Activated CD4-positive, CD25-positive, alpha-beta regulatory T cell (primary cell): ENCODE data around the gene TNFRSF13B.
"Not testable (repeated sequence)": the region's sequence is repeated elsewhere in the genome, so short reads cannot be mapped to it uniquely, and the experiment has no call there.

Experiments used
- DNase-seq, 4 experiments: peaks; one replicate each; lab custom pipeline; 2025; lab: John Stamatoyannopoulos, UW

TNFRSF13B gene

DNA sequence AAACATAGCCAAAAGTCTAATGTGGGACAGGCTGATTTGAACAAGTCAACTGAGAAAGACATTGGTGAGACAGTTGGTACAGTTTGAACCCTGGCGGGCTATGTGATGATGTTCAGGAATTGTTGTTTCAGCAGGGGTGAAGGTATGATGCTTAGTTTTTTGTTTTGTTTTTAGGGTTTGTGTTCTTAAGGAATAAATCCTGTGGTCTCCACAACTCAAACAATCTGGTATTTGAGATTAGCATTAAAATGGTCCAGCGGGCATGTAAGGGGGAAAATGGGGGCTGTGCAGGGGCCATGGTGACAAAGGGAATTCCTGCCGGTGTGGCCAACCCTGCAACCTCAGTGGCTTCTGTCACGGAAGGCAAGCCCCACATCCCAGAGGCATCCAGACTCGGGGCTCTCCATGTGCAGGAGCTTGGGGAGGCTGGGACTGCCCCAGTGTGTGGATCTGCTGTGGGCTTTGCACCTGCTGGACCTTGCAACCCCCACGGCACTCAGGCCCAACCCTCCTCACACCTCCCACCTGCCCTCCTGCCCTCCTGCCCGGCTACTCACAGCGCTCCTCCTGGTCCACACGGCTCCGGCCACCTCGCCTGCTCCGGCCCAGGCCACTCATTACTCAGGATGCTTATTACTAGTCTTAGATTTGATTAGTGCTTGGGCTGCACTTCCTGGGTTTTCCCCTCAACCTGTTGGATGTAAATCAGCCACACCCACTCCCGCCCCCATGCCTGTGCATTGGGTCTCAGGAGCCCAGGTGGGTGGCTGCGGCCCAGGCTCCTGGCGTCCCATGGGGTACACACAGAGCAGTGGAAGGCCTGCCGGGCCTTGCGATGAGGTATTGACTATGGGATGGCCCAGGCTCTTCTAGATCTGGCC is at the start of gene TNFRSF13B:
Gene TNFRSF13B (minus strand): TSS at position 661 of the 881 bp plus-strand sequence. CDS start 43 bp downstream, at position 618.
- DNase-seq: no peak

DNA sequence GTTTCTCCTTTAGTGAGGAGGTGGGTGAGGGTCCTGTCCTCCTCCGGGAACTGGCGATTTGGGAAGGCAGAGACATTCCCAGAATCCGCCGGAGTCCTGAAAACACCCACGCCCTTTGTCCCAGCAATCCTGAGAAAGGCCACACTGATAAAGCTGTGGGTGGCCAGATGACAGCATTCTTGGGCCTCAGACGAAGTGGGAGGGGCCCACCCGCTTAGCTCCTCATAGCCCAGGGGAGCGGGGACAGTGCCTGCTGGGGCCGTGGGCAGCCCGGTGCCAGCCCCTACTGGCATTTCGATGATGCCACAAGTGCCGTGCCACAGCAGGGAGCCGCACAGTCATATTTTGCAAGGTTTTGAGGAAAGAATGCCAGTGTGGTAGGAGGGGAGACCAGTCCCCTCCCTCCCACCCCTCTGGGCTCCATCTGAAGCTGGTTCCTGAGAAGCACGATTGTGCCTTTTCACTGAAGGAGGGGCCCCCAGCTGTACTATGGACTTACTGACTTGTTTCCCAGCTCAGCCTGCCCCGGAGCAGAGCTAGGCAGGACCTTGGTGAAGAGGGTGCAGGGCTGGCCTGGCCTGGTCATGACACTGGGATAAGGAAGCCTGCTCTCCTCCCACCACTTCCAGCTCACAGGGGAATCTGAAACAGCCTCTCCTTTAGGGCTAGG is 49.4 kb upstream of the TNFRSF13B start:
- DNase-seq: no peak

DNA sequence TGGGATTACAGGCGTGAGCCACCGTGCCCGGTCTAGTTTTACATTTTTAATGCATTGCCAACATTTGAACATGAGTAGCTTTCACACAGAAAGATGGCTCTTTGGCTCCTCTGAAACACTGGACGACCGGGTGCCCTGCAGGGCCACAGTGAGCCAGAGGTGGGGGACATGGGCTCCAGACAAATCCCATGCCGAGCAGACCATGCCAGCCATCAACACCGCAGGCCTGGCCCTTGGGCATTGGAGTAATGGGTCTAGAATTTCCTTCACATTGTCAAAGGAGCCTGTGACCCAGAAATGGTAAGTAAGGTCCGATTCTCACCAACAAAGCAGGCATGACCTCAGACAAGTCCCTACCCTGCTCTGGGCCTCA is 48.9 kb upstream of the TNFRSF13B start:
- no peak for DNase-seq

DNA sequence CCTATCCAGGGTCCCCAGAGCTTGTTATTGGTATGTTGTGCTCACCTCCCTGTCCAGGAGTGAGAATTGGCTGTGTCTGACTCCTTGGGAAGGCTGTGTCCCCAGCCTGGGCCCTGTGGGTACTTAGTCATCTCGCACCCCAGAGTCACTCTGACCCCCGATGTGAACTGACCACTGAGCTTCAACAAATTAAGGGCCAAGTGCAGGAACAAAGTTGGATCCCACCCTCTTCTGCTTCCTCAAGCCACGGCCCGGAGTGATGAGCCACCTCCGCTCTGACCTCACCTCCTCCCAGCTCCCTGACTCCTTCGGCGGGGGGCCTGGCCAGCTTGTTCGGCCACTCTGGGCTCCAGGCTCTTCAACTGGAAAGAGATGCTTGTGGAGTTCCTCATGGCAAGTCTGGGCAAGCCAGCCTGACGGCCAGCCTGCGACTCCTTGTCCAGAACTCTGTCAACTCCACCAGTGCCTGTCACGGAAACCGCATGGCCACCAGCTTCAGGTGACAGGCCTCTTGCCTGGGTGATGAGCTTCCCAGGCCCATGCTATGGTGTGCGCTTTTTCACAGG is 48.1 kb upstream of the TNFRSF13B start:
- no peak for DNase-seq

DNA sequence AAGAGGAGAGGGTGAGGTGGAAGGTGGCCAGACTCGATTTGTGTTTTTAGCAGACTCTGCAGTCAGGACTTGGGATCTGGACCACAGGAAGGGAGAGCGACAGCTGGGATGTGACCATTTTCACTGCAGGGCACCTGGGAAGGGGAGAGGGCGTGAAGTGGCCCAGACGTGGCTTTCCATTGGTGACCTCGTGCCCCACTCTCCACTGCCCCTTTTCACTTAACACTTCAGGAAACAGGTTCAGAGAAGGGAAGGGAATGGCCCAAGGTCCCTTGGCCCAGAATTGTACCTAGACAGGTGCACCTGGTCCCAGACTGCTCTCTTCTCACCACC is 47.5 kb upstream of the TNFRSF13B start:
- DNase-seq: no peak

DNA sequence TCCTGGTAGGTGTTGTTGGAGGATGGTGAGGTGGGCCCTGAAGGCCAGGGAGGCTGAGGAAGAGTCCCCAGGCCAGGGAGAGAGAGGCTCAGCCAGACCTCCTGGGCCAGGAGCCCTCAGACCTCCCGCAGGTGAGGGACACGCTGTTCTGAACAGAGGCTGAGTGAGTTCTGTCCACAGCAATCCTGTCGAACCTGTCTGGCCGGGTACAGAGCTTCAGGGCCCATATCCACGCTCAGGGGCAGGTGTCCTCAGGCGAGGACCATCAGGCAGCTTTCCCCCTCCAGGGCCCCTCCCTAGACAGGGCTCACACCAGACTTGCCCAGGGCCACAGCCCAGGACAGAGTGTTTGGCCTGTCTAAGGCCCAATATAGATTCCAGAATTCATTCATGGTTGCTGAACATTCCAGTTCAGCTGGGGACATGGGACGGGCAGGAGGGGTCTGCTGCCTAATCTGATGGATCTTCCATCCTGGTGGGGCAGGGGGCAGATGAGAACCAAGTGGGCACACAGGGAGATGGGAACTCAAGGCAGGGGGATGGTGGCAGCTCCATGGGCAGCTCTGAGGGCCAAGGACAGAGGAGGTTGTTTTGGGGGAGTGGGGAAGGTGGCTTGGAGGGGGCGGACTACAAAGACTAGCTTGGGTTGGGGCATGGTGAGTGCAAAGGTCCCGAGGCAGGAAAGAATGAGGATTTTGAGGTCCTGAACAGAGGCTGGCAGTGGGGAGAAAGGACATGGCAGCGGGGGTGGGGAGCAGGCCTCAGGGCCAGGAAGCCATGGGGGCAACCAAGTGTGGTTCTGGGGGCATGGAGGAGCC is 46.9 kb upstream of the TNFRSF13B start:
- DNase-seq: no peak

DNA sequence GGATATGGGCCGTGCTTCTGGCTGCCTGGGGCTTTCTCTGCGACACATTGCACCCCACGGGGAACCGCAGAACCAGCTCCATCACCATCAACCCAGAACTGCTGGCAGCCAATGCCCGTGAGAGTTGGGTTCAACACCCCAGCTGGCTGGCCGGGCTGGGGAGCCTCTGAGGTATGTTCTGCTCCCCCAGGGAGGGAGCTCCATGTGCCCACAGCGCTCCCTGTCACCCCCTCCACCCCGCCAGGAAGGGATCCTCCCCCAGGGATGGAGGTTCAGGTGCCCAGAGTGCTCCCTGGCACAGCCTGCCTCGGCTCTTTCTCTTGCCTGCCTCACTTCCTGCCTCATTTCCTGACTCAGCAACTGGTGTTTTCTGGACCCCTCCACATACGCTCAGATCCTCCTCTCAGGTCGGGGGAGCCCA is 46.1 kb upstream of the TNFRSF13B start:
- DNase-seq: no peak

DNA sequence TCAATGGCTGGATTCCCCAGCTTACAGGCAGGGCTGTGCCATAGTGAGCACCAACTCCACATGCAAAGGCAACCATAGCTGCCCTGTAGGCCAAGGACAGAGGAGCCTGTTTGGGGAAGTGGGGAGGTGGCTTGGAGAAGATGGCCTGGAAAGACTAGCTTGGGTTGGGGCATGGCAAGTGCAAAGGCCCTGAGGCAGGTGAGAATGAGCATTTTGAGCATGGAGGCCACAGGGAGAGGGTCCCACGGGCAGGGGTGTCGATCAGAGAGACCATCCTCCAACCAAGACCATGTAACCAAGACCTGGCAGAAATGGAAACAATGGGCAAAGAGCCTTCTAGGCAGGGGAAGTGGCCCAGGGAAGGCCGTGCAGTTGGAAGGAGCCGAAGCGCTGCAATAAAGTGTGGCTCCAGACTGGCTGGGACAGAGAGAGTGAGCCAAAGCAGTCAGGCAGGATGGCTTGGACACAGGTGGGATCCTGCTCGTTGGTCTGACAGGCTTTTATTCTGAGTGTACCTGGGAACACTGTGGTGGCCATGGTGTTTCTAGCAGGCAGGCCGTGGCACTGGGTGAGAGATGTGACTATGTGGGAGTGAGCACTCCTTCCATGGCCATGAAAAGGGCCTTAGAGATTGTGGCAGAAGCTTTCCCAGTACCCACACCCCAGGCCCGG is 45.6 kb upstream of the TNFRSF13B start:
- no peak for DNase-seq

DNA sequence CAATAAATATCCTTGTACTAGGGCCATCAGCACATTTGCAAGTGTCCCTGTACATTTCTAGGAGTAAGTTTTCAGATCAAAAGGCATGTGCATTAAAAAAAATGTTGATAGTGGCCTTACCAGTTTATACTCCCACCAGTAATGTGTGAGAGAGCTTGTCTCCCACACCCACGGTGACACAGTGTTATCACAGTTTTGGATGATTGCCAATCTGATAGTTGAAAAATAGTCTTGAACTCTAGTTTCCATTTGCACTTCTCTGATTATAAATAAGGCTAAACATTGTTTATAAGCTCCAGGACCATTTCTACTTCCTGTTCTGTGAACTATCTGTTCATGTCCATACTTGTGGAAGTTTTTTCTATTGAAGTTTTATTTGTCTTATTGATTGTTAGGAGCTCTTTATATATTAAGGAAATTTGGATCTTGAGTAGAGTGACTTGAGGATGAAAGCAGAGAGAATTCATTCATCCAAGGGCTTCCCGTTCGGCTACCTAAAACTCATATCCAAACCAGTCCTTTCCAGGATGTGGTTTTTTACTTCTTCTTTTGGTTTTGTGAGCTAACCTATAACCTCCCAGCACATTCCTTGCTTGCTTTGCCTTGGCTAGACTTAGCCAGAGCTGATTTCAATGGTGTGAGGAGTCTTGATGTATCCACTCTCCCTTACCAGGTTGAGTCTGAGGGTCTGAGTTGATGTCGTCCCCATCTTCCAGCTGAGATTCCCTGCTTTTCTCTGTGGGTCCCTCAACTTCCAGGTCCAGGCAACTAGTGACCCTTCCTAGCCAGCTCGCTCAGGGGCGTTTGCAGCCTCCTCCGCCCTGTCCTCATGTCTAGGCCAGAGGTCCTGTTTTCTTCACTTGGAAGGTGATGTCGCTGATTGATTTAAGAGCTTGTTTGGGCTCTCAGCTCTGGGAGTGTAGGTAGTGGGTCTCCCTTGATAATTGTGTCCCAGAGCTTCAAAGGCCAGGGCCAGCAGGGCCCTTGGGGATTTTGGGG is 44.6 kb upstream of the TNFRSF13B start:
- not testable (repeated sequence) for DNase-seq

DNA sequence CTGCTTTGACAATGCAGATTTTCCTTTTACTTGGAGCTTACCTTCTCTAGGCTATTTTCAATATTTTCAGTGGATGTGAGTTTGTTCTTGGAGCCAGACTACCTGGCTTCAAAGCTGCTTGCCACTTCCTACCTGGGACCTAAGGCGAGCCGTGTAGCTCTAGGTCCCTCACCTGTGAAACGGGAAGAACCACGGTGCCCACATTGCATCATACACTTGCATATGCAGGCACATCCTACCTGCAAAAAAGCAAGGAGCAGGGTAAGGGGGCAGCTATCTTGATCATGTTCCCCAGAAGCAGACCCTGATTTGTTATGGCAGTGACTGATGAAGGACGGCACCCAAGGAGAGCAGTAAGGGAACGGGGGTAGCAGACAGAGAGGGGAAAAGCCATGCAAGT is 43.3 kb upstream of the TNFRSF13B start:
- DNase-seq: no peak

DNA sequence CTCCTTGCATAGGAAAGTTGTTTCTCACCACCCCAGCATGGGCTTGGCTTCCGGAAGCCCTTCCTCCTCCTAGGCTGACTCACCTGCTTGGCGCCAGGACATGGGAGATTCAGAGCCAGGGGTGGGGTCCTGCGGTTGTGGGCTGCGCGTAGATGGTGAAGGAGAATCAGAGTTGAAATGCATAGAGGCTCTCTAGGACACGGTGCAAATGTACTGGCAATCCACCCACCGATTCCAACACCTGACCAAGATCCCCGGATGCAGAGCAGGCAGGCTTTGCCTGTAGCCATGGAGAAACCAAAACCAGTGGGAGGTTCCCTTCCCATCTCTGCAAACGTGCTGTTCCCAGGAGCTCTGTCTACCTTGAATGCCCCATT is 42.8 kb upstream of the TNFRSF13B start:
- DNase-seq: not testable (repeated sequence)

DNA sequence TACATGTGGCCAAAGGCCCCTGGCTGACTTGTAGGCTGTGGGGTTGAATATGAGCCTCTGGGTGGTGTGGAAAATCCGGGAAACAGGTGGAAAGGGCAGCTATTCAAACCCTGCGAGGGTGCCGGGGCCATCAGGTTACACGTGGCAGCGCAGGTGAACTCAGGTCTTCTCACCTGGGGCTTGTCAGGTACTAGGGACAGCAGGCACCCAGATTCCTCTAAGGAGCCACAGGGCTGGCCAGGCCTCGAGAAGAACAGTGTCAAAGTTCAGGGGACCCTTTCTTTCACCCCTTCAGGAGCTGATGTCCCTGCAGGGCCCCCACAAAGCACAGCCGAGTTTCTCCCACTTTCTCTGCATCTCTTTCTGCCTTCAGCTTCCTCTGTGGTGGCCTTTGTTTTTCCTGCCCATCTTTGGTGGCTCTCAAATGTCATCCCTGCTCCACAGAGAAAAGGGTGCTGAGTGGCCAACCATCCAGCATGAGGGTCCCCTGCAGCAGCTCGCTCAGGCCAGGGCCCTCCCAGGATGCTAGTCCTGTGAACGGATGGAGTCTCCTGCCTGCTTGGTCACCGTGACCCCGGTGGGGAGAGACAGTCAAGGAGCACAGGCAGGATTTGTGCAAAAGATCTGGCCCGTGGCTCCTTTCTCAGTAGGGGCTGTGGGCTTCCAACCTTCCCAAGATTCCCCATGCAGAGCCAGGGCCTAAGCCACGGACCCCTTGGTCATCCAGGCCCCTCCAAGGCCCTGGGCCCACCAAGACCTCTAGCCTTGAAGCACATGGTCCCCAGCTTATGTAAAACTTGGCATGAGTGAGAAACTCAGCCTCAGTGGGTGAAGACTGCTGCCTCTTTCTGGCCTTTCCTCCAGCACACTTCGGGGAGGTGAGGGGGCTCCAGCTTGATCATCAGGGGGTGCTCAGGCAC is 42.2 kb upstream of the TNFRSF13B start:
- DNase-seq: not testable (repeated sequence)

DNA sequence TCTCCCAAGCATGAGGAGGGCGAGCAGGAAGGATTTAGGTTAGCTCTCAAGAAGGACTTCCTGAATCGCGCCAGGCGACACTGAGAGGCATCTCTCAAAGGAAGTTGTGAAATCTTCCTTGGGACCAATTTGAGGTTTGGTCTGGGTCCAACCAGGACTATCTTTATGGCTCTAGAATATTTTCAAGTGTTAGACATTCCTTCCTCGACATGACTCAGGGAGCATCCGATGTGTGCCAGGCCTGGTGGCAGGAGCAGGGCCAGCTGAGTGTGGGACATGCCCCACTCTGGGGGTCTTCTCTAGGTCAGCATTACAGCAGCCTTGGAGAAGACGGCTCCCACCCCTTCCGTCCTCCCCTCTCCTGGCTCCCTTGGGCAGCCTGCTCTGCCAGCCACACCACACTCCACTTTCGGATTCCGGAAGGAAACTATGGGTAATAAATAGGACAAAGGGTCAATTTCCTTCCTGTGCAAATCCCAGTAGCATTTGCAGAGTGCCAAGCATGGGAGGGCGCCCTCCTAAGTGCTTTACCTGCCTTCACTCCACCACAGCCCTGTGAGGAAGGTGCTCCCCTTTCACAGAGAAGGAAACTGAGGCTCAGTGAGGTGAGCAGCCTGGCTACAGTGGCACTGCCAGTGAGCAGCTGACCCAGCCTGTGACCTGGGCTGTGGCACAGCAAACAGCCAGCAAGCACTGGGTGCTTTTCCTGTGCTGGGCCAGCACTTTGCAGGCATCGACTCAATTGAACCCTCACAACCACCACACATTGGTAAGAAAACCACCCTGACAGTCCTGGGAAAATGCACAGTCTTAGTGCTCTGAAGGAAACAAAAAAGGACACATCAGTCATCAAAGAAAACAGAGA is 39.4 kb upstream of the TNFRSF13B start:
- not testable (repeated sequence) for DNase-seq

DNA sequence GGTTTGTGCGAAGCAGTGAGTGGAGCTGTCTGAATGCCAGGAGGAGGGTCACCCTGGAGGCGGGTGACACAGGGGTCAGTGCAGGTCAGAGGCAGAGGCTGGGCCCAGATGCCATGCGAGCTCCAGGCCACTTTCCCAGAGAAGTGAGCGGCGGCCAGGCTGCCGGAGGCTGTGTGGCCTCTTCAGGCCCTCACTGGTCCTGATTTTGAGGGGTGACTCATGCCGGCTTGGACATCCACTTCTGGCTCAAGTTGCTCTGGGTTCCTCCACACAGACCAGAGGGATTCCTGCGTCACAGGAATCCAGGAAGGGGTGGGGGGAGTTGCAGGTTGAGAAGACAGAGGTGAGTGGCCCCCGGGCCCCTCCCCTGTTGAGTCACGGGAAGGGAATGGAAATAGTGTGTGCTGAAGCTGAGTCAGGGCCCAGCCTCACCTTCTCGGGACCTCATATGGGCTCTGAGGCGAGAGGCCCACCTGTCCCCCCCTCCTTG is 38.7 kb upstream of the TNFRSF13B start:
- DNase-seq: not testable (repeated sequence)

DNA sequence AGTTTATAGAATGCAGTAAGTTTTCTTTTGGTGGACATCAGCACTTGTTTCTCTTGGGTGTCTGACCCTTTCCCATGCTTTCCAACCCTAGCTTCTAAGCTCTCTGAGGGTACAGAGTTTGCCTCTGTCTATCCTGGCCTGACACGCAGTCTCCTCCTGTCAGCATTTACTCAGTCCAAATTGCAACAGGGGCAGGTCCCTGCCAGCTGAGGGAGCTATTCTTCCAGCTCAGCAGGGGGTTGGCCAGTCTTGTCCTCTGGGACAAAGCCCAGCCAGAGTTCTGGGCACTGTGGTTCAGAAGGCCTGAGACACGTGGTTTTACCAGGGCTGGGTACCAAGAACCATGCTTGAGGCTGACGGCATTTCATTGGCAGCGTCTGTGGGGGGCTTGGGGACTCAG is 38.1 kb upstream of the TNFRSF13B start:
- not testable (repeated sequence) for DNase-seq

DNA sequence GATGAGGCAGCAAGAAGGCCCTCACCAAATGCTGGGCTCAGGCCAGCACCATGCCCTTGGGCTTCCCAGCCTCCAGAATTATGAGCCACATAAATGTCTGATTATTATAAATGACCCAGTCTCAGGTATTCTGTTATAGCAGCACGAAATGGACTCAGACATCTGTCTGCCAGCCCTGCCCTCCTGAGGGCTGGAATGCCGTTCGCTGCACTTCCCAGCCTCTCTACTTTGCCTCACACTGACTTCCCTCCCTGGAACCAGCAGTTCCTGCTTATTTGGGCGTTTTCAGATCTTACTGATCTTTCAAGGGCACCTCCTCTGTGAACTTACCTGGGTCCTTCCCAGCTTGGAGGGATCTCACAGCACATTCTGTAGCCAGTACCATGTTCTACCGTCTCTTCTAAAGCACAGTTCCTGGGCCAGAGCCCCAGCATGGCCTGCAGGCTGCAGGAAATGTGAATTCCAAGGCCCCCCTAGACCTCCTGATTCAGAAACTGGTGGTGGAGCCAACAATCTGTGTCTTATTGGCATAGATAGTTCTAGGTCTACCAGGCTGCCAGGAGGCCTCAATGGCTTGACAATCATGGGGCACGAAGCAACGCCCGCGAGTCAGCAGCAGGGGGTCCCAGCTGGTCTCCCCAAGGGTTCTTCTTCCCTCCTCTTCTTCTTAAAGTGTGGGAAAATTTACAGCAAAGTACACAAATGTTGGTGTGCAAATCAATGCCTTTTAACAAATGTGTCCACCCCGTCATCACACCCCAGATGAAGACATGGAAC is 36.9 kb upstream of the TNFRSF13B start:
- DNase-seq: not testable (repeated sequence)

DNA sequence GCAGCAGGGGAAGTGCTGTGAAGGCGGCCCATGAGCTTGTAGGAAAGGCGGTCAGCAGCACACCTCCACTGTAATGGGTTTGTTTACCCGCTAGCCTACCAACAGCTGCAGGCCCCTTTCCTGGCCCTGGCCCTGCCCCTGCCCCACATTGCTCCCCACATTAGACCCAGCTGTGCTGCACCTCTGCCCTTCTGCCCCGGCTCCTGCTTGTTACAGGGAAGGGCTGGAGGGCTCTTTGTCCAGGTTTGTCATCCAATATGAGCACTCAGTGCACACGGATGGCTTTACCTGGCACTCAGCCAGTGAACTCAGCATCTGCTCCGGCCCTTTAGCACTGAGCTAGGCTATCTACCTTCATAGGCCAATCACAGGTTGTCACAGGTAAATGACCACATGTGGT is 36.0 kb upstream of the TNFRSF13B start:
- DNase-seq: not testable (repeated sequence)
